GM18519 (cell line): ENCODE data around the gene SORCS2.

ENCODE experiments used
- ATAC-seq: cut with Tn5 transposase; IDR thresholded peaks from one replicate; pipeline ENCODE4 v1.9.1; 2021; ENCODE audit warnings: mild to moderate bottlenecking, moderate library complexity; ENCODE audit not compliant: unreplicated experiment, low FRiP score

Gene SORCS2

DNA sequence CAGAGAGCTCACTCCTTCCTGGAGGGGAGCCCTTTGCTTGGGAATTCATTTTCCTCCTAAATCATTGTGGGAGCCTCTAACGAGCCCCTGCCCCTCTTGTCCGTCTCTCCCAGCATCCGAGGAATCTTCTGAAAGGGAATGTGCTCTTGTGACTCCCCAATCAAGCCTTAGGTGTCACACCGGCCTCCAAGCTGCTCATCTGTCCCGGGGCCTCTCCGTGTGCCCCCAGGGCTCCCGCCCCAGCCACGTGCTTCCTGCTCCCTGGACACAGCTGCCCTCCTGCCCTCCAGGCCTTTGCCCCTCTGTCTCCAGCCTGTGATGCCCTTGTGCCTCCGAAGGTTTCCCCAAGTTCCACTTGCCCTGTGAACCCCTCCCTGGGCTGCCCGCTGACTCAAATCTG lies 507.5 kb downstream of the SORCS2 start:
- ATAC-seq, result no peak

DNA sequence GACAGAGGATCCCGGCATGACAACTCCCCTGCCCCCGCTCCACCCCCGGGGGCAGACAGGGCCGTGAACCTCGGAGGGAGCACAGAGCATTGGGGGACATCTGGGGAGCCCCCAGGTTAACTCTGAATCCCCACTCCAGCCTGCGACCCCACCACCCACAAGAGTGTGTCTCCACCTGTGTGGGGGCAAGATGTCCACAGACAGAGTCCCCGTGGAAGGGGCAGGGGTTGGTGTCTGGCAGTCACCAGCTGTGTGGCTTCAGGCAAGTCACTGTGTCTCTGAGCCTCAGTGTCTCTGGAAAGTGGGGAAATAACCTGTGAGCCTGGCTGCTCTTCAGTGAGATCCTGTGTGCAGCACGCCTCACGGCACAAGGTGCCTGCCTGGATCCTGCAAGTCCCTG lies 508.3 kb downstream of the SORCS2 start:
- ATAC-seq, result no peak

DNA sequence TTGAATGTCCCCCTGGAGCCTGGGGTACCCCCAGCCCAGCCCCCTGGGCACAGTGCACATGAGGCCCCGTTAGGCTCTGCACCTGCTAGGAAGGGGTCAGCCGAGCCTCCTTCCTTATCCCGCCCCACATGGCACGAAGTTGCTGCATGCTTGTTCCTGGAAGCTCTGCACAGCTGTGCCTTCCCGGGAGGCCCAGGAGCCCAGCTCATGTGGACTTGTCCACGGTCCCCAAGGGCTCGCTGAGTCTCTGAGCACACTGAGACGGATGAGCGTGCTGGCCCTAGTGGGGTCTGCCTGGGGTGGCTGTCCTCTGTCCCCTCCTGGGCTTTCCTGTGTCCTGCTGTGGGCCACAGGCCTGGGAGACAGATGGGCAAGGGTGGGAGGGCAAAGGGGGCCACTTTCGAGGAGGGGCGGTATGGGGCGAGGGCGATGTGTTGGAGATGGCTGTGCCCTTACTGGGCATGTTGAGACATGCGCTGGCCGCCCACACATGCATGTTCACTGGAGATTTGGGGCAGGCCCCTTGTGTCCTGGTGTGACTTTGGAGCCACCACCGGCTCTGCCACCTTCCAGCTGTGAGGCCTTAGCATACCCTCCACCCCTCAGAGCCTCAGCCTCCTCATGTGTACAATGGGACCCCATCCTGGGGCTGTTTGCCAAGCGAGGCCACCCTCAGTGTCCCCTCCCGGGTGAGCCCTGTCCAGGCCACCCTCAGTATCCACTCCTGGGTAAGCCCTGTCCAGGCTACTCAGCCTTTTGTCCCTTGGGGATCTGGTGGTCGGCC lies 509.7 kb downstream of the SORCS2 start:
- ATAC-seq, result no peak

DNA sequence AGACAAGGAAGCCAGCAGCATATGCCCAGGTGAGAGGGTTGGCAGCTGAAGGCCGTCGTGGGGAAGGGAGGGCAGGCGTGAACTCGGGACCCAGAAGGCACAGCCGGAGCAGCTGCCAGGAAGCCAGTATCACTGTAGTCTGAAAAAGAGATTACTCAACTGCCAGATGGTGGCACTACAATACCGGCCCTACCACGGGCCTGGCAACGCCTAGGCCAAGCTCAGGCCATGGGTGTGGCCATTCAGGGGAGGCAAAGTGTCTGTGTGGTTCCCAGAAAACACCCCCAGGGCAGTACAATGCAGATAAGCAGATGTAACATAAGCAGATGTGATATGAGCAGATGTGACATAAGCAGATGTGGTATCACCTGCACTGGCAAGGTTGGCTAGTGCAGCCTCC lies 511.4 kb downstream of the SORCS2 start:
- no peak for ATAC-seq

DNA sequence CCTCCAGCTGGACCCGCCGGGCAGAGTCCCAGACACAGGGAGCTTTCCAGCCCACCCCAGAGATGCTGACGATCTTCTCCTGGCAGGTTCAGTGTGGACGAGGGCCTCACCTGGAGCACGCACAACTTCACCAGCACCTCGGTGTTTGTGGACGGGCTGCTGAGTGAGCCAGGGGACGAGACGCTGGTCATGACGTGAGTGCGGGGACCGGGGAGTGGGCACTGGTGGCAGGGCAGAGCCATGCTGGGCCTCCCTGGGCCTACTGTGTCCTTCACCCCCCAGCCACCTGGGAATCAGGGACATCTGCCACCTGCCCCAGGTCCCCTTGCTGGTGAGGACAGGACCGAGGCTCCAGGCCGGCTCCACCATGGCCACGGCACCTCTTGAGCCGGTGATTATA lies 511.8 kb downstream of the SORCS2 start:
- no peak for ATAC-seq

DNA sequence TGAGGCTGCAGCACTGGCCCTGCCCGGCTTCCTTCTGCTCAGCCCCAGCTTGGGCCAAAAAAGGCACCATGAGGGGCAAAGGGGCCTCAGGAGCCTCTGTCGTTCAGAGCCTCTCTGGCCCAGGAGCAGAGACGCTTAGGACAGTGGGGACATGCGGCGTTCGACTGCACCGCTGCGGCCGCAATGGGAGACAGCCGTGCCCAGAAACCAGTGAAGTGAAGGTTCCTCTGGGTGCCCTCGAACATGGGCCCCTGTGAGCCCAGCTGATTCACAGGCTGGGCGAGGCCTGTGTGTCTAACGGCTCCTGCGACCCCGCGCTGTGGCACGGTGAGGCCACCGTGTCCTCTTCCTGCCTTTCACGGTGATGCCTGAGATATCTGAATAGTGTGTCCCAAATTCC lies 512.3 kb downstream of the SORCS2 start:
- no peak for ATAC-seq

DNA sequence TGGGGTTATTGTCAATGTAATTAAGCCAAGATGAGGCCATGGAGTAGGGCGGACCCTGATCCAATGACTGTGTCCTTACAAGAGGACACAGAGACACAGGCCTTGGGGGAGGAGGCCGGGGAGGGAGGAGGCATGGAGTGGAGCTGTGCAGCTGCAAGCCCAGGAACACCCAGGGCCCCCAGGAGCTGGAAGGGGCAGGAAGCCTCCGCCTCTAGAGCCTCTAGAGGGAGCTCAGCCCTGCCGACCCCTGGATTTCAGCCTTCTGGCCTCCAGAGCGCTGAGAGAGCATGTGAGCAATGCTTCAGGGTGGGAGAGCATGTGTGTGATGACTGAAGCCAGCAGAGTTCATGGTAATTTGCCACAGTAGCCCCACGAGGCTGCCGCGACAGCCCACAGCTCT lies 512.7 kb downstream of the SORCS2 start:
- no peak for ATAC-seq

DNA sequence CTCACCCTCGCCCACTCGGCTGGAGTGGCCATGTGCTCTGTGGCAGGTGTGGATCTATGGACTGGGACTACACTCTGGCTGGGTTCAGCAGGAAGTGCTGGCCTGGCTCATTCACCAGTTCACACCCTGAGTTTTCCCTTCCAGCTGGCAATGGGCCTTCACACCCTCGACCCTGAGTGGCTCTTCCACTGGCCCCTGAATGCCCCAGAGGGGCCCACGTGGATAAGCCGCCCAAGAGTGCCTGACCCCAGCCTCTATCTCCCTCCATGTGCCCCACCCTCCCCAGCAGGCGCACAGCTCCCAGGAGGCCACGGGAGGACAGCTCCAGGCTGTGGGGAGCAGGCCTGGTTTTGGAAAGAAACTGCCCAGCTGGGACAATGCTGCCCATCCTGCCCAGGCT lies 513.3 kb downstream of the SORCS2 start:
- ATAC-seq, result no peak

DNA sequence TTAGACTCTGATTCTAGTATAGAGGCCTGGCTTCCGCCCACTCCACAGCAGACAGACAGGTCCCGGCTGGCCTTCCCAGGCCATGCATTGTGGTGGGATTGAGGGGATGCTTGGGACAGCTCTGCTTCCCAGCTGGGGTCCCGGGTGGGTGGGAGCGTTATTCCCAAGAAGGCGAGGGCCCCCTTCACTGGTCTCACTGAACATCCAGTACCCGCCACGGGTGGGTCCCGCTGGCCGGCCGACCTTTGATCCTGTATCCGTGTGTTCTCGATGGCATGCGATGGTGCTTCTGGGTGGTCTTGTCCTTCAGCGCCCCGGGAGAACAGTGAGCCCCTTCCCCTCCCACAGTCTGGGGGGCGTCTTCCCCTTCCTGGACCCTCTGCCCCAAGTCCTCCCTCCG lies 515.9 kb downstream of the SORCS2 start:
- no peak for ATAC-seq

DNA sequence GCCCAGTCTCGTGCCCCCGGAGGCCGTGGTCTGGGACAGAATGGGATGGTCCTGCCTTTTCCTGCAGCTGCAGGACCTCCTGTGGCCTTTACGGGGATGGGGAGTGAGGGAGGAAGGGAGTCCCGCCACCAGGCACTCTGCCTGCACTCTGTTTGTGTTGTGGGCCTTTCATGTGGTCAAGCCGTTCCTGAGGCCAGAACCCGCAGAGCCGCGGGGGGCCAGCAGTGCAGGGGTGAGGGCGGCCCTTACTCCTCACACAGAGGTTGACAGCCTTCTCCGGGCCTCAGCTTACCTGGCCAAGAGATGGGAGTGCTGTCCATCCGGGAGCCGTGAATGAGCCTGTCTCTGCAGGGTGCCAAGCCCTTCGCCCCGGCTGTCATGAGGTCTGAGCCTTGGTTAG lies 516.6 kb downstream of the SORCS2 start:
- no peak for ATAC-seq

DNA sequence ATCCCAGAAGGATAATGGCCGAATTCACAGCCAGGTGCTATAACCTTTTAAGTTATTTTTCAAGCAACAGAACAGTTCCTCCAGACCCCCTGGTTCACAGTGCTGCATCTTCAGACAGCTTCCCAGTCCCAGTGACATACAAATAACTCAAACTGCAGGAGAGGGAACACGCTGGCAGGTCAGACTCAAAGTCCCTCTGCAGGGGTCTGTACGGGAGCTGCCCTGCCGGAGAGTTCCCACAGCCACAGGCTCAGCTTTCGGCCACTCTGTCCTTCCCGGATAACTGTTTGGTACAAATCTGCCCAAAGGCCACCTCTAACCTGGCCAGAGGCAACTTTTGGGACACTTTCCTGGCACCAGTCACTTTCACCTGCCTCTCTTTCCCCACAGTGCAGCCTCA lies 517.1 kb downstream of the SORCS2 start:
- ATAC-seq, result no peak

DNA sequence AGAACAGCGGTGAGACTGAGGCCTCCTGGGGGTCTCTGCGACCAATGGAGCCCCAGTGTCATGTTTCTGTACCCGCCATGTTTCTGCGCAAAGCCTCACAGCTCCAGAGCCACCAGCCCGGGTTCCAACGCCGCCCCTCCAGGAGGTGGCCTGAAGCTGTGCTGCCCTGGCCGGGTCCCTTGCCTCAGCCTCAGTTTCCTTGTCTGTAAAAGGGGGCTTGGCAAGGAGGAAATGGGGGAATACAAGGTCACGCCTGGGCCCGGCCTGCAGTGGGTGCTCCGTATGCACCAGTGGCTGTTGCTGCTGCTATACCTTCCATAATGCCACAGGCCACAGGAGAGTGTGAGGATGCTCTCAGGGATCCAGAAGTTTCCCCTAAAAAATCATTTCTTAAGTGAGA lies 517.8 kb downstream of the SORCS2 start:
- no peak for ATAC-seq

DNA sequence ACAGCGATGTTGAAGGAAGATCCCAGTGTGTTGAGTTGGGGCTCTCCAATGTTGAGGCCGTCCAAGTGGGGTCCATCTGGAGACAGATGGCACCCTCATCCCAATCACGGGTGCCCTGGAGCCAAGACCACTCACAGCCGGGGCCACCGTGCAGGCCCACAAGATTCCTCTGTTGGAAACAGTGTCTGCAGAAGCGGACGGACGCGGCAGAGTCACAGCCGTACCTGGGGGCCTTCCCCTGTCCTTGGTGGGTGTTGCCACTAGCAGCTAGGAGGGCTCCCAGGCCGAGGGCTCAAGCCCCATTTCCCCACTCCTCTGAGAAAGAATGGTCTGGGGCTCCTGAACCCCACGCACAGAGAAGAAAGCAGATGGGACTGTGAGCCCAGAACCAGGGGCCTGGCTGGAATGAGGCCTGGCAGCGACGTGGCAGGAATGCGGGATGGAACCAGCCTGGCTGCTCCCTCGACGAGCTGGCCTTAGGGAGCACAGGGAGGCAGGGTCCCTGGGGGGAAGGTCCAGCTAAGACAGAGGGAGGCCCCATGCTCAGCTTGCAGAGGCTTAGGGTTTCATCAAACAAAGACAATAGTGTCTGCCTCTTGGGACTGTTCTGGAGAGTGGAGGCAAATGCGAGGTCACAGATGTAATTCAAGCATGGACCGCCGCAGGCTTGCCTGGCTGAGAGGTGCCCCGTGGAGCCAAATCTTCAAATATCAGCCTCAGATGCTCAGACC lies 518.4 kb downstream of the SORCS2 start:
- ATAC-seq, result no peak

DNA sequence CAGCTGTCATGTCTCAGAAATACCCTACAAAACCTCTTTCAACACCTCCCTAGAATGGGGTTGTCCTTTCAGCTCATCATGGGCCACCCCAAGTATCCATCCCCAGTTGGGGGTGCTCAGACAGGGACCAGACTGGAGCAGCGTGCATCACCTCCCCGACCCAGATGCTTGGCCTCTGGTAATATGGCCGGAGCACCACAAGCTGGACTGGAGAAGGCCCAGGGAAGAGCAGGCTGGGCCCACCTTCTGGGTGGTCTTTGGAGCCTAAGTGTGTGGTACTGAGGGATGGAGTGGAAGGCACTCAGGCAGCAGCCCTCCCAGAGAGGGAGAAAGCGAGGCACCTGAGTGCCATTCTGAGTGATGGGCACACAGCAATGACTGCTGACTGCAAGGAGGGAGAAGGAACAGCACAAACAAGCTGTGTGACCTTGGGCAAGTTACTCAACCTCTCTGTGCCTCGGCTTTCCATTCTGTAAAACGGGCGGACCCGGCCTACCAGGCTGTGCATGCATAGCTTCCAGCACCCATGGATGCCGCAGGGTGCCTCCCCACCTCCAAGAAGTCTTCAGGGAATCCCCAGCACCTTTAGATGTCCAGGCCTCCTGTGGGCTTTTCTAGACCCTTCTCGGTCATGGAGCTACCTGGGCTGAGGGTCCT lies 519.1 kb downstream of the SORCS2 start:
- ATAC-seq, result no peak

DNA sequence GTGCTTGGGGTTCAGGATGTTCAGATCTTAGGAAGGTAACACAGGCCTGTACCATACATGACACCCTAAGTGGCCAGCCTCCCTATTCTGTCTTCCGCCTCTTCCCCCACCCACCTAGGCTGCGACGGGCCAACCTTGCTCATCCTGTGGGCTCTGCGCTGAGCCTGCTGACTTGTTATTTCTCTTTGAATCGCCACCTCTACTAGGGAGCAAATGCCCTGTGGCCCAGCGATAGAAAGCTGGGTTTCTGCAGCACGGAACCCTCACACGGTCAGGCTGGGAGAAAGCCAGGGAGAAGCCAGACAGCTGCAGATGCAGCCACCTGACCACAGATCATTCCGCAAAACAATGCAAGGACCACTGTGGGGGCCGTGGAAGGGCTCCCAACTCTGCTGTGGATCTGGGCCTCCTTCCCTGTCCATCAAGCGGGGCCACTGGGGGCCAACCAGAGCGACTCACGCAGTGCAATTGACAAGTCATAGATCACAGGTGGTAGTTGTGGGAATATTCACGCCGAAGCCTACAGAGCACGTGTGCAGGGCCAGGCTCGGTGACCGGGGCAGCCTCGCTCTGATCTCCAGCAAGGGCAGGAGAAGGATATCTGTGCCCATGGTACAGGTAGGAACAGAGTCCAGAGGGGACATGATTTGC lies 519.8 kb downstream of the SORCS2 start:
- ATAC-seq, result no peak

DNA sequence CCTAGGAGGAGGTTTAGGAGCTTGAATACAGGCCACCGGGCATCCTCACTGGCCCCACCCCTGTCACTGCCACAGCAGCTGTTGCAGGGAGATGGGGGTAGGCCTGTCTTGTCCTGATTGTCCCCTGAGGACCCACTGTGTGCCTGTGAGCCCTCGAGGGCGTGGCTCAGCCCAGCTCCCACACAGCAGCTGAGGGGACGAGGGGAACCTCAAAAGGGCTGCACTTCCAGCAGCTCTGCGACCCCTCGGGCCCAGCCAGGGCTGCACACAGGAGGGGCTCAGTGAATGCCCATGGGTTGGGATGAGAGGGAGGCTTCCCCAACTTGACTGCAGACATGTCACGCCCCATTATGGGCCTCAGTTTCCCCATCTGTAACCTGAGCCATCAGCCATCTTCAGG lies 521.4 kb downstream of the SORCS2 start:
- ATAC-seq, result no peak

DNA sequence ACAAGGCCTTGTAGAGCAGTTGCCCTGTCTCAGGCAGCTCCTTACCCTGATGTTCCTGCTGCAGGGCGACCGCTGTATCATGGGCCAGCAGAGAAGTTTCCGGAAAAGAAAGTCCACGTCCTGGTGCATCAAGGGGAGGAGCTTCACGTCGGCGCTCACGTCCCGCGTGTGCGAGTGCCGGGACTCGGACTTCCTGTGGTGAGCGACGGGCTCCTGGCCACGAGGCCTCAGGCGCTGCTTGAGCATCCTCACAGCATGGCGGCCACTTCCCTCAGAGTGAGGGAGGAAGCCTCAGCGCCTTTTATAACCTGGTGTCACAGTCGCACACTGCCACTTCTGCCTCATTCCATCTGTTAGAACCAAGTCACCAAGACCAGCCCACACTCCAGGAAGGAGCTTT lies 521.8 kb downstream of the SORCS2 start:
- ATAC-seq, result no peak

DNA sequence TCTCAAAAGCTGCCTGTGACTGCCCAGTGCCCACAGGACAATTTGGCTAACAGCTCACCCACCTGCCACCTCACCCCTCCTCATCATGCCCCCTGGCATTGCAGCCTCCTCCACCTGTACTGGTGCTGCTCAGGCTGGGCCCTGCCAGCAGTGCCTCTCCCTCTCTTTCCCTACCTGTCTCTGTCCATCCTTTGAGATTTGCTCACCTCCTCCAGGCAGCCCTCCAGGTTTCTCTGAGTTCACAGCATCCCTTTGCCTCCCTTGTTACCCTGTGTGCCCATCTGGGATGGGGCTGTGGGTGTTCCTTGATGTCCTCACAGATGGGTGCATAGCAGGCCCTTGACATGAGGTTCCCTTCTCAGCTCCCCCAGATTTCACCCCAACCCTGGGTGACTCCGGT lies 522.4 kb downstream of the SORCS2 start:
- no peak for ATAC-seq

DNA sequence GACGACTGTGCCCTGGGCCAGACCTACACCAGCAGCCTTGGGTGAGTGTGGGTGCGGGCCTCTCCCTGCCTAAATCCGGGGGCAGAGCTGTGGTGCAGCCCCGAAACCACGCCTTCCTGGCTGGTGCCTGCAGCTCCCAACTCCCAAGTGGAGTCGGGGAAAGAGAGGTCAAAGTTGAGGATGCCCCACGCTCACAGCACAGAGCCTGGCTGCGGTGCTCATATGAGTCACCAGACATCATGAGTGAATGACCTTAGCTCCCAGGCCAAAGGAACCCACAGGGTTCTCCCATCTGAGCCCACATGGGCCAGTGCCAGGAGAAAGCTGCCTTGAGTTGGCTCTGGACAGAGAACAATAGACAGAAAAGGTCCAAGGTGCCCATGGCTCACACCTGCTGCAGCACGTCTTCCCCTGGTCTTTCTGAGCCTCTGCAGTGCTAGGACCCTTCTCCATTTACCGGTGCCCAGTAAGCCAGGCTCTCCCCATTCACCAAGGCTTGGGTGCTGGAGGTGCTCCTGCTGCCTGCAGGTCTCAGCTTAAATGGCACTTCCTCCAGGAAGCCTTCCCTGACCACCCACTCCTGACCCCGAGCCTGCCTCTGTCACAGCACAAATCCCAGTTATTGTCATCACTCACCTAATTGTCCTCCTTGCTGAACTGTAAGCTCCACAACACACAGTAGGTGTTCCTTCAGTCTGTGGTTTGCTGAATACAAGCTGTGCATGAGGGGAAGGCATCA lies 523.1 kb downstream of the SORCS2 start:
- ATAC-seq, result no peak

DNA sequence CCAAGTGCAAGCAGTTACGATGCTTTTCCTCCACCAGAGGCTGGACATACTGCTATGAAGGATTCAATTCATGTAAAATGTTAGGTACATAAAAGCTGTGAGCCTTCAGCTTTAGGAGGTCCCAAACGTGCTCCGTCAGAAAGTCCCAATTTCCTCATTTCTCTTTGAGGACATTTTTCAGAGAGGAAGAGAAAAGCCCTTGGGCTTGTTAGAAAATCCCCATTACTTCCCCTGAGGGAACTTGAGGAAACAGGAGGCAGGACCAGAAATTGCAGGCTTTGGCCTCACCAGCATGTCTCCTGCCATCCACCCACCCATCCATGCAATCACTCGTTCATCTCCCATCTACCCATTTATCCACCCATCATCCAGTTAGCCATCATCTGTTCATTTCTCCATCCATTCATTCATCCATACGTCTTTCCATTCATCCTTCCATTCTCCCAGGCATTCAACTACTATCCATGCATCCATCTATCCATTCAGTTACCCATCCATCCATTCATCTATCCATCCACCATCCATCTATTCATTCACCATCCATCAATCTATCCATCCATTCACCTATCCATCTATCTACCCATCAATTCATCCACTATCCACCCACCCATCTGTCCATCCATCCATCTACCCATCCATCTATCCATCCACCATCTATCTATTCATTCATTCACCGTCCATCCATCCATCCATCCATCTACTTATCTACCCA lies 523.8 kb downstream of the SORCS2 start:
- ATAC-seq, result no peak
